Sigmoid colon (tissue), 4 donors: ENCODE measurements around the gene NR2F1.

Experiments used
- CTCF ChIP-seq, 4 experiments: fragments of 450-650 bp in 3 of 4; fragments of 200-600 bp in 1 of 4; IDR thresholded peaks; one replicate each; pipeline ENCODE4 v1.5.1; 2016 to 2019; ENCODE audit warnings: antibody characterized with exemption in 4 of 4, mild to moderate bottlenecking in 3 of 4, moderate library complexity in 2 of 4
- EP300 ChIP-seq, 4 donors: sonication (generic); formaldehyde crosslinking; IDR thresholded peaks; one replicate each; pipeline ENCODE4 v1.6.1; 2017; ENCODE audit warnings: antibody characterized with exemption in 4 of 4
- POLR2A ChIP-seq, 2 donors: fragments of 450-650 bp; IDR thresholded peaks; one replicate each; pipeline ENCODE4 v1.6.1; 2016; ENCODE audit warnings: antibody characterized with exemption in 2 of 2, mild to moderate bottlenecking in 2 of 2, moderate library complexity in 2 of 2
- POLR2AphosphoS5 ChIP-seq, 4 donors: sonication (generic); formaldehyde crosslinking; IDR thresholded peaks; one replicate each; pipeline ENCODE4 v1.6.1; 2017; ENCODE audit warnings: antibody characterized with exemption in 4 of 4

- TF ChIP-seq POLR2AphosphoS5 (IDR thresholded peaks at IDR 0.05) (no peak), CTCF (IDR thresholded peaks at IDR 0.05) (no peak), POLR2A (IDR thresholded peaks at IDR 0.05) (no peak), EP300 (IDR thresholded peaks at IDR 0.05) (no peak)
Observed at GRCh38 chr5:93610581-93611272, 27.7 kb downstream of the NR2F1 start.
